Cerebellar nuclear complex (tissue), 1 donor: Measurements from ENCODE around the gene TRIM31.

ENCODE experiments used
- DNase-seq, 2 experiments: peaks; one replicate each; lab custom pipeline; 2025; lab: John Stamatoyannopoulos, UW

Gene TRIM31

DNA sequence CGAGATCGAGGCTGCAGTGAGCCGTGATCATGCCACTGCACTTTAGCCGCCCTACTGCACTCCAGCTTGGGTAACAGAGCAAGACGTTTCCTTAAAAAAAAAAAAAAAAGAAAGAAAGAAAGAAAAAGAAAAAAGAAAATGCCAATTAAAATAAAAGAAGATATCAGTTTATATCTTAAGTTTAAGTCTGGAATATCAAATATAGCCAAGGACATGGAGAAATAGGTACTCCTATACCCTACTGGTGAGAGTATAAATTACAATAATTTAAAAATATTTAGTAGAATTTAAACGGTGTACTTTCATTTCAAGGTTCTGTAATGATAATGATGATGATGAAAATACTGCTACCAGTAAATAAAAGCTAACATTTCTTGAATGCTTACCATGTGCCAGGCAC lies 3.8 kb upstream of the TRIM31 start:
- no peak for DNase-seq

DNA sequence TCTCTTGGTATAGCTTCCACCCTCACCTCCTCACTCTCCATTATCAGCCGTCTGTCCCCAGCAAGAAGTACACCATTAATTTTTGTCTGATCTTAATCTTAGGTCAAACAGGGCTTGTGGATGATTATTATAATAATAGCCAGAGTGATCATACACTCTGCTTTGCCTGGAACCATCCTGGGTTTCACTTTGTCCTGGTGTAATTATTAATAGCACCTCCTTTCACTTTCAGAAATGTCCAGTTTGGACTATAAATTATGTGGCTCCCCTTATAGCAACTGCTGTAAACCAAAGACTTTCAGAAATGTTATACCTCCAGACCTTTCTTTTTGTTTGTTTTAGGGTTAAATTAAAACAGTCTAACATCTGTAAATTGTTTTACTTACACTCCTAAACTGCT lies 951 bp upstream of the TRIM31 start:
- no peak for DNase-seq

DNA sequence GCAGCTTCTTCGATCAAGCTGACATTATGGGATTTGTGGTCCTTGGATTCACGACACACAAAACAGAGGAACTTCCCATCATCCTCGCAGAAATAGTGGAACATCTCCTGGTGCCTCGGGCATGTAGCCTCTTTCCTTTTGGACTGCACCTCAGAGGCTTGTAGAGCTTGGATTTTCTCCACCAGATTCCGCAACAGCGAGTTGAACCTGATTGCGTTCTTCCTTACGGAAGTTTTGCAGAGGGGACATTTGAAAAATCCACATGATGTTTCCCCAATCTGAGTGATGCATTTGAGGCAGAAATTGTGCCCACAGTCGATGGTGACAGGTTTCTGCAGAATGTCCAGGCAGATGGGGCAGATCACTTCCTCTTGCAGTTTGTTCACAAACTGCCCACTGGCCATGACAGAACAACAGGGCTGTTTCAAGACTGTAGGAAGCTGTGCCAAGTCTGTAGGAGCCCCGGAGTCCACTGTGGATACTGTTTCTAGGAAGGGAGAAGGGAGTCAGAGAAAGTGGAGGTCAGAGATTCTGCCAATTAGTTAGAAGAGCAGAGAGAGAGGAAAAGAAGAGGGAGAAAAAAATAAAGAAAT lies 392 bp downstream of the TRIM31 start:
- DNase-seq: no peak

DNA sequence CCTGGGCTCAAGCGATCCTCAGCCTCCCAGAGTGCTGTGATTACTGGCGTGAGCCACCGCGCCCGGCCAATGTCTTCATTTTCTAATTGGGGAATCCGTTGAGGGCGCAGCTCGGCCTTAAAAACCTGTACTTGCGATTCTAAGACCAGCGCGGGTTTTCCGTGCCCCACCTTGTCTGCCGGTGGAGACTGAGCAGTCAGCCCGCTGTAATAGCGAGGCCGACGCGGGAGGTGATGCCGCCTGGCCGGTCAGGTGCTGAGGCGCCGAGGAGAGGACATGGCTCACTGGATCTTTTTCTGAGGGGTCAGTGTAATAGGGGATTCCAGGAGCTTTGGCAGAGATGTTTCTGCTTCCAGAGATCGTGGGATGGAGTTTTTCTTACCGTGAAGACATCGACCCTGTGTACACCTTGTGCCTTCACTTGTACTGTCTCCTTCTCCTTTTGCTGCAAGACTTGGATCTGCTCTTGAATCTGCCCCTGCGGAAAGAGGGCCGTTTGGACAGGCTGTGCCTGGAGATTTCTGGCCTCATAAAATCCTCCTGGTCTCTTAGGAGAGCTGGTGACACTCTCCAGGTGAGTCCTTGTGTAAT lies 1.5 kb downstream of the TRIM31 start:
- no peak for DNase-seq

DNA sequence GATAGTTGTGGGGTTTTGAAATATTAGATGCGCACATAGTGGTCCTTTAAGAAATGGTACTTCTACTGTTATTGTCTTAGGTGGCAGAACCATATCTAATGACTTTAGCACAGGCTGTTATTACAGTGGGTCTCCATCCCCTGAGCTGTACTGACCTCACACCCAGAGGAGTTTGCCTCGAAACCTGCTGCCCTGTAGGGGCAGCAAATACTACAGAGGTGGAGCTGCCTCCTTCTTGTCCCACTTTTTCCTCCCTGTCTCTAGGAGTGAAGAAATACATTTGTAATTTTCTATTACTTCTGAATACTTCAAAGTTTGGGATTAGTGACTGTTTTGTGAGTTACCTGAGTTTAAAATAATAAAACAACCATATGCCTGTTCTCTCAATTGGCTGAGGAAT lies 8.2 kb downstream of the TRIM31 start:
- DNase-seq: no peak

DNA sequence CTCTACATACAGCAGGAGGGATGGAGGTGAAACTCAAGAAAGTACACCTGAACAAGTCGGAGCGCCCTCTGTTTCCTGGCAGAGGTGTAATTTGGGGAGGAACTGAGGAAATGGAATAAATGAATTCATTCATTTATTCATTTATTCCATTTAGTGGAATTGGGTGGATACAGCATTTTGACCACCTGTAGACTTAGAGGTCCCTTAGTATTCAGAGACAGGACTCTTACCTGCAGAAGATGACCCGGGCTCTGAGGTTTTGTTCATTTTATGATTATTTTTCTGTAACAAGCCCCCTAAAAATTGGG lies 9.1 kb downstream of the TRIM31 start:
- no peak for DNase-seq

DNA sequence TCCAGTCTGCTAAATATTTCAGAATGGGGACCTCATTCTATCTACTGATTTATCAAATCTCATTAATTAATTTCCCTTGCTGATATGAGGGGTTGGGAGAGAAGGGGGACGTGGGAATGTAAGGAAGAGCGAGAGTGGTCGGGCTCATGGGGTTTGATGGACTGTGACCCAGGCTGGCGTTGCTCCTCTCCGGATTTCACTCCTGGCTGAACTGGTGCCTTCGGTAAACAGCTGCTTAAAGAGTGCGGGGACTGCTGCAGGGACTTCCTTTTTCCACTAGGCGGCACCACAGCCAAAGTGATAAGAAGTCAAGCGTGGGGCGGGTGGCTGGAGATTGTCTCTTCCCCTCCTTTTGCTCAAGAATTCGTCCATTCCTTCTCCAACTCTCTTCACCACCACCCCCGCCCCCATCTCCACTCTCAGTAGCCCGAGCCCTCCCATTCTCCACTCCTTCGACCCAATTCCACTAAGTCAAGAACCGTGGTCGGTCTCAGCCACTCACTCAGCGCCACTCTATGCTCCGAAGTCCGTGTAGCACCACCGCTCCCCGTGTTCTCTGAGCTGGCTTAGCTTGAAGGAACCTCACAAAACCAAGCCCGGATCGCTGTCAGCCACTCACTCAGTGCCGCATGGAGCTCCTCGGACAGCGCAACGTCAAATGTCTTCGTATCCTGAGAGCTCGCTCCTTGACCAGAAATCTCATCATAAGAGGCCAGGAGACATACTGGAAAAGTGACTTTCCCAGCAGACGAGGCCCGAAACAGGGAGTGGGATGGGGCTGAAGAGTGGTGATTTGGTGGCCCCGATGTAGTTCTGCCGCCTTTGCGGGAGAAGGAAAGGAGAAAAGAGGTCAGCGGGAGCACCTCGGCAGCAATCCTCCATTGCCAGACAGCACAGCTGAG lies 9.7 kb downstream of the TRIM31 start:
- peak in 1 of 2 experiments; percentile 28 for DNase-seq

DNA sequence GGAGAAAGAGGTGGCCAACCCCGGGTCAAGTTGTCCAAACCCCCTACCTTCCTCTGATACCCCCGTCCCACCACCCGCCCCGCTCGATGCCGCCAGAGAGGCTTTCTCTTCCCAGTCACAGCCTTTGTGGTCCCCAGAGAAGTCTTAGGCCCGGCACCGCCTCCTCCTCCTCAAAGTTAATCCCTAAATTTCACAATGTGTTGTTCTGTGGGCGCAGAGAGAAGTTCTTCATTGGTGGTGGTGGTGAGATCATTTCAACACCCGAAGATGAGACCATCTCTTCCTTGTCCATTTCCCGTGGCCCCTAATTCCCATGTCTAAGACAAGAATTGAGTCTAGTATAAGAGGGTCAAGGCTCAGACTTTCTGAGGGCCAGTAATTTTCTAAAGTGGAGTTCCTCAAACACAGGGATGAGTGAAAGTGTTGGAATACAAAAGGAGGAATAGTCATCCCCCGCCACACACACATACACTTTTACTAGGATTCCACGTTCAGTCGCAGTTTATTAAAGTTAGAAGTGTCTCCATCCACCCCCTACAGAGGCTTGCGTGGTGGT lies 10.4 kb downstream of the TRIM31 start:
- no peak for DNase-seq

DNA sequence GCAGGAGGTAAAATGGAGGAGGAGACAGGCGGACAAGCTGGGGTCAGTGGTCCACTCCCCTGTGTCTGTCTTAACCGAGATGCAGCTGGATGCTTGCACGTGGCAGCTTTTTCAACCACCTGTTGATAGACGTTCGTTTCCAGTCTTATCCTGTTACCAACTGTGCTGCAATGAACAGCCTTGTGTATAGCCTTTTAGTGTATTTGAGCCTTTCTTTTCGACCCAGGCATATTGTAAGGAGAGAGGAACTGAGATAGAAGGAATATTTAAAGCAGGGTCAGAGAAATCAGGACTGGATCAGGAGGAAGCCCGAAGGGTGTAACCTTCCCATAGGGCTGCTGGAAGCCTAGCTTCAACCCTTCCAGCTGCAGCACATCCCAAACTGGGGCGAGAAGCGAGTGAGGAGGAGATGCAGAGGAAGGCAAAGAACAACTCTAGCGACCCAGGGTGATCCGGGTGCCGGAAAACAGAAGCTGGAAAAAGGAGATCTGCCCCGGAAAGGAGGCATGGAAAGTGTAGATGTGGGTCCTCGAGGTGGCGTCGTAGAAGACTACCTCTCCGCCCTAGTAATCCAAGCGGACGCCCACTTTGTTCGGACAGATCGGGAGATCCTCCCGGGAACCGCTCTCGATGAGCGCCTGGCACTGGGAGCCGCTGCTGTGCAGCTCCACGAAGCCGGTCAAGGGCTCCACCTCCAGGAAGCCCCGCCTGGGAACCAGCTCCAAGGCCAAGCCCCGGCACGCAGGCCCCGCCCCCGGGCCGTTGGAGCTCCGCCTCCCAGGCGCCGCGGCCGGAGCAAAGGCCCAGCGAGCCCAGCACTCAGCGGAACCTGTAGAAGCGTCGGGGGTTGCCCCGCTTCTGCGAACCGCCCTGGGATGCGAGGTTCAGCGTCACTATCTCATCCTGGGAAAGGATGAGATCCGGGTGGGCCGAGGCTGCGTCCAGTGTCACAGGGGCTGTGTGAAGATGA lies 11.2 kb downstream of the TRIM31 start:
- no peak for DNase-seq

DNA sequence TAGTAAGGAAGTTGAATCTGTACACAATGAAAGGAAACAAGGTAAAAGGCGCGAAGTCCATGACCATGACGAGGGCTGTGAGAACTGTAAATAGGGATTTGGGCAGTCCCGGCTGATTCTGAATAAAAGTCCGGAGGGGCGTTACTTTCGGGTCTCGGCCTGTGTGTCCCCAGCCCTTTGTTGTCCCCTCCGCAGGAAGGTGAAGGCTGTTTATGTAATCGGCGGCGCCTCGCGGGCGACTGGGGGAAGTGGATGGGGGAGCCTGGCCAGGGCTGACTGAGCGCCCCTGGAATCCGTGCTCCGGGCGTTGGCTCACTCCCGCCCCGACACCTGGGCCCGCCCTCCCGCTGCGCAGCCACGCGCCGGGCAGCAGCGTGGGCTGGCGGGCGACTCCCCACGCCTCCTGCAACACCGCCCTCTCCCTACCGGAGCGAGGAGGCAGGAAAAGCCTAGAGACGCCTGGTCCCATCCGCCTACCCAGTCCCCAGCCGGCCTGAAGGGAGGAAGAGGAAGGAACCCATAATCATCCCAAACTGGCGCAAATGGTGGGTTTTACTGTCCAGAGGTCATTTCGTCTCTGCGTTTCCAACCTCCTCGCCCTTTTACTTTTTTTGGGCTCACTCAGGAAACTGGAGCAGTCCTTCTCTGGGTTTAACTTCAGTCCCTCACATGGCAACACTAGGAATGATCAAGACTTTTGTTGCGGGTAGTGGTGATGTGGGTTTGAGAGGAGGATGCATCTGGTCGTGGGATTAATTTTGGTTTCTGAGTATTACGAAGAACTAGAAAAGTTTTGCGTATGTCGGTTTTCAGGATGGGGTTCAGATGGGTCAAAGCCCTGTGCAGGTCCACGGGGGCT lies 12.1 kb downstream of the TRIM31 start:
- DNase-seq: no peak

DNA sequence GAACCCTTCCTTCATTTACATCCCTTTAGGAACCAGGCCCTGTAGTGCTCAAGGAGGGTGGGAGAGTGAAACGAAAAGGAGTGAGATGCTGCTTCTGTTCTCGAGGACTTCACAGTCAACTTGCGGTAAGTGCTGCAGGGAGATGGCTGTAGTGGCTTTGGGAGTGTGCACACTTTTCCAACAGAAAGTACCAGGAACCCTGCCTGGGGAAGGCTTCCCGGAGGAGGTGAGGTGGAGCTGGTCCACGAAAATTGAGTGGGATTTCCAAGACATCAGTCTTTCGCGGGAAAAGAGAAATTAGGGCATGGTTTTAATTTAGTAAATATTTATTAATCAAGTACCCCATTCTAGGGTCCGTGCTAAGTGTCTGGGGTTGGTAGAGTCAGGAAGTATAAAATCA lies 12.7 kb downstream of the TRIM31 start:
- DNase-seq: no peak

DNA sequence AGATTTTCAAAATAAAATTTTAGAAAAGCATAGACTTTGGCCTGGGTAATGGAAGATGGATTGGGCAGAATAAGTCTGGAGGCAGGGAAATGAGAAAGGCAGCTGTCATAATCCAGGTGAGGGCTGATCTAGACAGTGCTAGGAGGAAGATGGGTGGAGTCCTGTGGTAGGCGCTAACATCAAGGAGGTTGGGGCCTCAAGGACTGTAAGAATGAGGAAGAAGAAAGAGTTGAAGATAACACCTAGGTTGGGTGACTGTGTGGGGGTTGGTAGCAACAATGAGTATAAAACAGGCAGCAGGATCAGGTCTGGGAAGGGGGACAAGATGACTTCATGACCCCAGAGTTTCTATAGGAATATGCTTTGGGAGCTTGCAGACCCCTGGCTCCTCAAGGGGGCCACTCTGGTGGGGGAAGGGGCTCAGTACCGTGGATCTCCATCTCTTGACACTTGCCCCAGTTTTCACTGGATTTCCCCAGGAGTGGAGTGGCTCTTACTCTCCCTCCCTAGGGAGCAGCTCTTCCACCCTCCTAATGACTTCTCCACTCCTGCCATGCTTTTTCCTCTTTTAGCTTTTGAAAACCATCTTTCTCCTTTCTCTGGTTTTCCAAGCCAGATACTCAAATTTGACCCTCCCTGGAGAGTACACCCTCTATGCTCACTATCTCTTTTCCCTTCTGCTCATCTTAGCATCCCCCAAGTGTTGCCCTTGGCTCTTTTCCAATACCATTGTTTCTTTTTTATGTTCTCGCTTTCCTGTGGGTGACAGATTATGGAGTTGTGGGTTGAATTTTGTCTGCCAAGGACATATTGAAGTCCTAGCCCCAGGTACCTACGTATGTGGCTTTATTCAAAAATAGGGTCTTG lies 14.8 kb downstream of the TRIM31 start:
- no peak for DNase-seq

DNA sequence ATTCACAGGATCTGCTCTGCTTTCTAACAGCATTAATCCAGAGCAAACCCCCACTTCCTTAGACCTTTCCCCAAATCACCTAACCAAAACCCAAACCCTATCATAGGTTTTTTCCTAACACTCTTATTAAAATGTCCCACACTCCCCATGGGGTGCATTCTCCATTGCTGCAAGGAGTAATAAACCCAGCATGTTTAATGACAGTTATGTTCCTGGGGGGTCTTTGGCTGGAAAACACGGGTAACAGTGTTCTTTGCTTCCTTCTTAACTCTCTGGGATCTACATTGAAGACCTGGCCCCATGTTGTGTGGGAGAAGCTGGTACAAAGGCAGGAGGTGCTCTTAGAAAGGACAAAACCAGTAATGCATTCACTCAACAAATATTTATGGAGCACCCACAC lies 16.1 kb downstream of the TRIM31 start:
- no peak for DNase-seq

DNA sequence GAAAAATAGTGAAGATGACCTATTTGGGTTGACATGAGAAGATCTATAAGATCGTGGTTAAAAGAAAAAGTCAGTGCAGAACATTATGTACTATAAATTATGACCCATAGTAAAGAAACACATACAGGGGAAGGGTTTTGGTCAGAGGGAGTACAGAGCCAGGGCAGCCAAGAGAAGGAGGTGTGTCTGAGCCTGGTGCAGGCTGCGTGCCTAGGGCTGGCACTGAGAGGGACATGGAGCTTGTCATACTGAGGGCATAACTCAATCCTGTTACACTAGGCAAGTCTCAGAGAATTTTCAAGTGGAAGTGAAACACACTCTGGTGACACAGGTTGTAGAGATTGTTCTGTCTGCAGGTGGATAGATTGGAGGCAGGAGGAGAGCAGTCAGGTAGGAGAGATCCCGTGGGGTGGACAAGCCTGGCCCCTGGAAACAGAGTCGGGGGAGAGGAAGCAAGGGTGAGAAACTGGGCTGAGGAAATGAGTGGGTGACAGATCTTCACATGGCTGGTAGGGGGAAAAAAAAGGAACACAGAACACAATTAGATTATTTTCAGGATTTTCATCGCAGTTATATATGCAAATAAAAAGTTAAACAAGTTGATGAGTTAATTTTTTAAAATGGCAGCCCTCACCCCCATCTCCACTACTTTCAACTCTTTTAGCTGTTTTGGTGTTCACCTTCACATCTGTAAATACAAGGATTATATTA lies 18.8 kb downstream of the TRIM31 start:
- no peak for DNase-seq

DNA sequence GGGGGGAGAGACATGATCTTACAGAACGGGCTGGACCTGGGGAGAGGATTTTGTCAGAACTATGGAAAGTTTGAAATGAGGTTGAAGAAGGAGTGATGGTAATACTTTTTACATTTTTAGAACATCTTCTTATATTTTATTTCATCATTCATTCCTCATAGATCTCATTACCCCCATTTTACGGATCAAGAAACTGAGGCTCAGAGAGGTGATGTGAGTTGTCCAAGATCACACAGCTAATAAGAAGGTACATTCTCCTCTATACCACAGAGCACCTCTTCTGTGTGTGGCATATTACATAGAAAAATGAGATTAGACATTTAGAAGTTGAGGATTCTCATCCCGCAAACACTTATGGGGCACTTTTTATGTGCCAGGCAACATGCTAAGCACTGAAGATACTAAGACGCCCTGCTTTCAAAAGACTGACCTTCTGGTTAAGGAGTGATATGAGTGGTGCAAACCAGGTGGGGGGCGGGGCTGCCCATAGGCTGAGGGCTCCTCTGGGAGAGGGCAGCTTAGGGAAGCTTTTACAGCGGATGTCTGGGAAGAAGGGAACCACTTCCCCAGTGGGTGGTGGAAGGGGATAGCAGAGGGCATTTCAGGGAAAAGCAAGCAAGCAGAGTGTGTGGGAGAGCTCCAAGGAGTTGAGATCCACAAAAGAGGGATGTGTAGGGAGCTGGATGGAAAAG lies 19.9 kb downstream of the TRIM31 start:
- no peak for DNase-seq

DNA sequence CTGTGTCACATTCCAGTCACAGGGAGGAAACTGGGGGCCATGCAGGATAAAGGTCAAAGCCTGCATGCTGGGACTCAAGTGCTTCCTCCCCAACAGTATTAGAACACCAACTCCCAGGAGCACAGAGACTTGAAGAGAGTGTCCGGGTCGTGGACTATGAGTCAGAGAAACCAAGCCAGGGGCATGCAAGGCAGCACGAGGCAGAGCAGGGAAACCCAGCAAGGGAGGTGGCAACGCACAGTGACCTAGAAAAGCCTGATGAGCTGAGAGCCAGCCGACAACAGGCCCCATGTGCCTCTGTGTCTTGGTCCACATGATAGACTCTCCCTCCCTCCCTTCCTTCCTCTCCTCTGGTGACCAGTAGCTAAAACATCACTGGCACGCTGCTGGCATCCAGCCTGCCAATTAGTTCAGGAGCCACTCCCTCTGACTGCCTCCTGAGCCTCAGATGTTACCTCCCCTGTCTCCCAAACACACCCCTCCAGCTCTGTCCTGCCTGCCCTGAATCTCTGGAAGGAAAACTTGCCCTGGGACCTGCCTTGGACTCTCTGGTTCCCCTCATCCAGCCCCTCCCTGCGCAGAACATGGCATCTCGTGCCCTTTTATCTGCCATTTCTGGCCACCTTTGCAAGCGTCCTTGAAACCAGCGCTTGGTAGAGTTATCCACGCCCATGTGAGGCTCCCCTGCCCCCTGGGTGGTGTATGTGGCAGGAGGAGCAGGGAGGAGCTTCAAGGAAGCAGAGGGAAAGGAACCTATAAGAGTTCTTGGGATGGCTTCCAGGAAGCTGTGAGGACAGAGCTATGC lies 21.1 kb downstream of the TRIM31 start:
- DNase-seq: no peak

DNA sequence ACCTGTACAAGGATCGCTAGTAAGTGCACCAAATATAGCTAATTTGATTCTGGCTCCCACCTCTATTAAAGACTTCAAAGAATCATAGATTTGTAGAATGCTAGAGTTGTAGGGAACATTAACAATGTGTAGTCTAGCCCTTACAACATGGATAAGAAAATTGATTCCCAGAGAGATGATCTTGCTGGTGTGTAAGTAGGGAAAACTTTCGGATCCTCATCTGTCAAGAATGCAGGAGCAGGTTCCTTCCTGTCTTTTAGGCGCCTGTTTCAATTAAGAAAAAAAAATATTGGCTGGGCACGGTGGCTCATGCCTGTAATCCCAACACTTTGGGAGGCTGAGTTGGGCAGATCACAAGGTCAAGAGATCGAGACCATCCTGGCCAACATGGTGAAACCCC lies 25.0 kb downstream of the TRIM31 start:
- no peak for DNase-seq

DNA sequence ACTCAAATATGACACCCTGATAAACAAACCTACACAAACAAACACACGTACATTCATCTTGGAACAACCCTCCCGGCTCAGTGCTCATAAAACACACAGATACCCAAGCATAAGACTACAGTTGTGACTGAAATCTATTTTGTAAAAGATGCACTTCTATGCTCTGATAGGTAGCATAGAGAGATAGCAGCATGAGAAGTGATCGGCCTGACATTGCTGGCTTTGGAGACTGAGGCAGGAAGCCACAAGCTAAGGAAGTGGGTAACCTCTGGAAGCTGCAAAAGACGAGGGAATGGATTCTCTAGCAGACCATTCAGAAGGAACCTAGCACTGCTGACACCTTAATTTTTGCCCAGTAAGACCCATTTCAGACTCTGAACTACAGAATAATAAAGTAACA lies 35.7 kb downstream of the TRIM31 start:
- no peak for DNase-seq
